Fibroblast of lung (primary cell): ENCODE measurements around the gene SOX1. TPM values are rescaled to one million over a fixed set of nuclear protein-coding genes. Genes with fewer than 3 reads are reported as not detected.

ENCODE experiments used
- DNase-seq, 2 donors: peaks; one replicate each; pipeline versions ENCODE4 v3.0.0 to v3.0.0-alpha.2; 2010; ENCODE audit warnings: low read depth in 2 of 2
- H2AFZ ChIP-seq: 2 replicates; pipeline ENCODE4 v1.5.1; 2012; ENCODE audit warnings: low read length, control low read depth, inconsistent platforms
- H3K27ac ChIP-seq: 2 replicates; pipeline ENCODE4 v1.5.1; 2011; ENCODE audit warnings: low read length, control low read depth; ENCODE audit not compliant: insufficient read depth
- H3K27me3 ChIP-seq: 2 replicates; pipeline ENCODE4 v1.5.1; 2011; ENCODE audit warnings: mild to moderate bottlenecking, low read length; ENCODE audit not compliant: control insufficient read depth, insufficient read depth
- H3K36me3 ChIP-seq: 2 replicates; pipeline ENCODE4 v1.5.1; 2011; ENCODE audit warnings: low read length; ENCODE audit not compliant: control insufficient read depth, insufficient read depth
- H3K4me1 ChIP-seq: 2 replicates; pipeline ENCODE4 v1.5.1; 2011; ENCODE audit warnings: low read length; ENCODE audit not compliant: control insufficient read depth, insufficient read depth; ENCODE audit errors: extremely low read depth
- H3K4me2 ChIP-seq: 2 replicates; pipeline ENCODE4 v1.5.1; 2011; ENCODE audit warnings: low read length, control low read depth; ENCODE audit not compliant: insufficient read depth; ENCODE audit errors: extremely low read depth
- H3K4me3 ChIP-seq, 4 experiments: fragments of 200-600 bp in 1 of 4; sonication (generic) in 1 of 4; replicated peaks in 1 of 4; 2 replicates each; pipeline ENCODE4 v1.5.1; 2011 to 2016; ENCODE audit warnings: low read length in 4 of 4, low read depth in 3 of 4, mild to moderate bottlenecking in 3 of 4, control low read depth in 2 of 4, inconsistent platforms in 1 of 4, mixed read lengths in 1 of 4; ENCODE audit not compliant: insufficient read depth in 1 of 4; ENCODE audit errors: control extremely low read depth in 1 of 4
- H3K79me2 ChIP-seq: 2 replicates; pipeline ENCODE4 v1.5.1; 2012; ENCODE audit warnings: mild to moderate bottlenecking, low read length, inconsistent platforms; ENCODE audit not compliant: control insufficient read depth, insufficient read depth
- H3K9ac ChIP-seq: 2 replicates; pipeline ENCODE4 v1.5.1; 2011; ENCODE audit warnings: mild to moderate bottlenecking, low read length, control low read depth; ENCODE audit not compliant: insufficient read depth
- H3K9me3 ChIP-seq: 2 replicates; pipeline ENCODE4 v1.5.1; 2012; ENCODE audit warnings: low read depth, low read length; ENCODE audit not compliant: control insufficient read depth, insufficient read depth
- H4K20me1 ChIP-seq: 2 replicates; pipeline ENCODE4 v1.5.1; 2011; ENCODE audit warnings: low read length; ENCODE audit not compliant: control insufficient read depth, insufficient read depth; ENCODE audit errors: extremely low read depth
- EZH2 ChIP-seq: IDR thresholded peaks from 2 replicates; pipeline ENCODE4 v1.5.1; 2012; ENCODE audit warnings: low read length, control low read depth, mild to moderate bottlenecking; ENCODE audit errors: missing control alignments
- polyA plus RNA-seq, 2 donors: library from polyadenylated mRNA; depleted of rRNA in 1 of 2; stranded (reverse) in 1 of 2; unstranded in 1 of 2; fragments of >200 nt; gene quantifications; 2 replicates each; pipeline ENCODE4 v1.2.1, GENCODE V29; 2011 to 2012; ENCODE audit warnings: missing spikeins in 1 of 2
- total RNA-seq: library from RNA; depleted of rRNA; stranded (reverse); fragments of >200 nt; gene quantifications from 2 replicates; pipeline ENCODE4 v1.2.1, GENCODE V29; 2014
- TF ChIP-seq, protein P1 (sequence below), 2 donors: IDR thresholded peaks in 1 of 2; conservative IDR thresholded peaks in 1 of 2; 1 replicate in 1 of 2; 2 replicates in 1 of 2; pipeline ENCODE4 v1.5.1; 2011 to 2012; ENCODE audit warnings: low read length in 2 of 2, control low read depth in 1 of 2, inconsistent platforms in 1 of 2, low read depth in 1 of 2, mild to moderate bottlenecking in 1 of 2

SOX1 gene
- total and polyA plus RNA-seq, 2 donors (not counting 1 experiment from before 2014, with no cell fraction given): not detected

DNA sequence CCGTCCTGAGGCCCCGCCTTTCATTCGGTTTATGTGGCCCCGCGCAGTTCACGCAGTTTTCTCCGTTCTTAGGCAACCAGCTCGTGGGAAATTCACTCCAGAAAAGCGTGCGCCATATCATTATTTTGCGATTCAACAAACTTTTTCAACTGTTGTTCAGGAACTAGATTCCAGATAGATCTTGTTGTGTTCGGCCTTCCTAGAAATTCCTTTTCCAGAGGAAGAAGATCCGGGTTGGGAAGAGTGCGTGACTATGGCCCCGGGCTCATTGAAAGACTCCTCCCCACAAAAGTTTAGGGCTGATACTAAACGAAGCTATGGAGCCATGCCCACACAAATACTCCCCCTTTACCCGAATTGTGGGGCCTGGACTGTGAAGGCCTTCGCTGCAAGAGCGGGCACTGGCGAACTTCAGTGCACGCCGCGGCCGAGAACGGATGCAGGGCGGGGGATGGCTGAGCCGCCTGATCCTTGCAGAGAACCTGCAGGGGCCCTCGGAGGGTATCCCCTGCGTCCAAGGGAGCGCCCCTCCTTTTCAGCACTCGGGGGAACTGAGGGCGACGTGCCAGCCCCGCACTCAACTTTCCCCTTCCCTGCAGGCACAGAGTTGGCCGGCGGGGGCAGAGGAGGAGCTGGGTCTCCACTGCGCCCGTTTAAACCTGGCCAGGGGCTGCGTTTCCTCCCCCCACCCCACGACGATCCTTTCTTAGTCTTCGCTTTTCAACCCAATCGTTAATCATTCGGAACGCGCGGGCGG lies 904 bp upstream of the SOX1 start:
- Histone ChIP-seq H2AFZ (no peak overlapping the region), H3K79me2 (no peaks in the 10 kb centered on the region), H3K4me3 (peak overlapping the region in 1 of 4 experiments; percentile 12), H4K20me1 (no peaks in the 10 kb centered on the region), H3K27ac (no peak overlapping the region), H3K9ac (no peak overlapping the region), H3K36me3 (no peaks in the 10 kb centered on the region), H3K4me2 (no peak overlapping the region), H3K9me3 (no peaks in the 10 kb centered on the region), H3K4me1 (no peaks in the 10 kb centered on the region), H3K27me3 (peaks cover 39% of the 10 kb centered on the region)
- no peak for DNase-seq
- peak; percentile 33 for TF ChIP-seq EZH2
- TF ChIP-seq, protein P1, sequence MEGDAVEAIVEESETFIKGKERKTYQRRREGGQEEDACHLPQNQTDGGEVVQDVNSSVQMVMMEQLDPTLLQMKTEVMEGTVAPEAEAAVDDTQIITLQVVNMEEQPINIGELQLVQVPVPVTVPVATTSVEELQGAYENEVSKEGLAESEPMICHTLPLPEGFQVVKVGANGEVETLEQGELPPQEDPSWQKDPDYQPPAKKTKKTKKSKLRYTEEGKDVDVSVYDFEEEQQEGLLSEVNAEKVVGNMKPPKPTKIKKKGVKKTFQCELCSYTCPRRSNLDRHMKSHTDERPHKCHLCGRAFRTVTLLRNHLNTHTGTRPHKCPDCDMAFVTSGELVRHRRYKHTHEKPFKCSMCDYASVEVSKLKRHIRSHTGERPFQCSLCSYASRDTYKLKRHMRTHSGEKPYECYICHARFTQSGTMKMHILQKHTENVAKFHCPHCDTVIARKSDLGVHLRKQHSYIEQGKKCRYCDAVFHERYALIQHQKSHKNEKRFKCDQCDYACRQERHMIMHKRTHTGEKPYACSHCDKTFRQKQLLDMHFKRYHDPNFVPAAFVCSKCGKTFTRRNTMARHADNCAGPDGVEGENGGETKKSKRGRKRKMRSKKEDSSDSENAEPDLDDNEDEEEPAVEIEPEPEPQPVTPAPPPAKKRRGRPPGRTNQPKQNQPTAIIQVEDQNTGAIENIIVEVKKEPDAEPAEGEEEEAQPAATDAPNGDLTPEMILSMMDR (conservative IDR thresholded peaks at IDR 0.05 in 1 of 2, IDR thresholded peaks at IDR 0.05 in 1 of 2; ENCODE audit: low read depth in 1 of 2, low read length in 2 of 2): peak in 1 of 2 donors; percentile 1

GRCh38 chr13:112066624-112067004 lies 335 bp upstream of the SOX1 start:
- no peak for TF ChIP-seq EZH2
- TF ChIP-seq, protein P1 (conservative IDR thresholded peaks at IDR 0.05 in 1 of 2, IDR thresholded peaks at IDR 0.05 in 1 of 2; ENCODE audit: low read depth in 1 of 2, low read length in 2 of 2): no peak
- no peak overlapping the region for H2AFZ ChIP-seq
- no peak overlapping the region for H3K9ac ChIP-seq
- H3K79me2 ChIP-seq: no peaks in the 10 kb centered on the region
- H3K27me3 ChIP-seq: peaks cover 39% of the 10 kb centered on the region
- peak; percentile 38 to 49 for DNase-seq
- H4K20me1 ChIP-seq: no peaks in the 10 kb centered on the region
- no peaks in the 10 kb centered on the region for H3K4me1 ChIP-seq
- no peaks in the 10 kb centered on the region for H3K9me3 ChIP-seq
- no peak overlapping the region for H3K4me3 ChIP-seq
- H3K27ac ChIP-seq: no peak overlapping the region
- no peak overlapping the region for H3K4me2 ChIP-seq
- no peaks in the 10 kb centered on the region for H3K36me3 ChIP-seq

- Histone ChIP-seq H3K27ac (no peak overlapping the region), H3K4me3 (no peak overlapping the region), H3K79me2 (no peaks in the 10 kb centered on the region), H3K4me2 (no peak overlapping the region), H3K9me3 (no peaks in the 10 kb centered on the region), H3K36me3 (no peaks in the 10 kb centered on the region), H4K20me1 (no peaks in the 10 kb centered on the region), H3K9ac (no peak overlapping the region), H3K4me1 (no peaks in the 10 kb centered on the region), H2AFZ (no peak overlapping the region), H3K27me3 (peaks cover 32% of the 10 kb centered on the region)
- TF ChIP-seq, protein P1 (conservative IDR thresholded peaks at IDR 0.05 in 1 of 2, IDR thresholded peaks at IDR 0.05 in 1 of 2; ENCODE audit: low read depth in 1 of 2, low read length in 2 of 2): no peak
- TF ChIP-seq EZH2: no peak
- peak in 1 of 2 donors; percentile 14 for DNase-seq
These were observed 1.1 kb downstream of the SOX1 start for GRCh38 chr13:112067871-112068539.
